Measurements from ENCODE around the gene ITGB1BP1.

DNA sequence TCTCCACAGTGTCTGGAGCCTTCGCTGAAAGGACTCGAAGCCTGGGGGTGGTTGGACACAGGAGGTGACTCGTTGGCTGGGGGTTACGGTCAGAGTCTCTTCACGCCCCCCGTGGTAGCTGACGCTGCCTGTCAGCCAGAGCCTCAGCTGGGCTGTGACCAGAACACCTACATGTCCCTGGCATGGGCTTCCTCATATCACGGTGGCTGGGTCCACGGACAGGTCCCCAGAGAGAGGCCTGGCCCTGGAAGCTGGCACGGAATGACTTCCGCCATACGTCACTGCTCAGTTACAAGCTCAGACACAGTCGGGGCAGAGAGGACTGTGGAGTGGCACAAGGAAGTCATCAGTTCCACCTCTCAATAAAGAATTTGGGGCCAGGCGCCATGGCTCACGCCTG is 28.5 kb downstream of the ITGB1BP1 start:
- TF ChIP-seq ZNF274 (CRISPR knock-in tag; IDR thresholded peaks at IDR 0.05) (no peak), REL (CRISPR knock-in tag; conservative IDR thresholded peaks at IDR 0.05) (no peak)
- TF ChIP-seq, protein P1, sequence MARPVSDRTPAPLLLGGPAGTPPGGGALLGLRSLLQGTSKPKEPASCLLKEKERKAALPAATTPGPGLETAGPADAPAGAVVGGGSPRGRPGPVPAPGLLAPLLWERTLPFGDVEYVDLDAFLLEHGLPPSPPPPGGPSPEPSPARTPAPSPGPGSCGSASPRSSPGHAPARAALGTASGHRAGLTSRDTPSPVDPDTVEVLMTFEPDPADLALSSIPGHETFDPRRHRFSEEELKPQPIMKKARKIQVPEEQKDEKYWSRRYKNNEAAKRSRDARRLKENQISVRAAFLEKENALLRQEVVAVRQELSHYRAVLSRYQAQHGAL (CRISPR knock-in tag; IDR thresholded peaks at IDR 0.05; ENCODE audit: not compliant biosample characterization) = no peak

Measured in HepG2 (cell line).